ENCODE measurements around the gene ATXN1. TPM values are rescaled to one million over a fixed set of nuclear protein-coding genes. Genes with fewer than 3 reads are reported as not detected.
"Not testable (repeated sequence)": the region's sequence is repeated elsewhere in the genome, so short reads cannot be mapped to it uniquely, and the experiment has no call there.

Gene ATXN1
- total and polyA plus RNA-seq, 7 experiments from 2014 or later, result 1.5 to 82.7 (median 42.4) TPM

GRCh38 chr6:16711546-16712254 lies 49.6 kb downstream of the ATXN1 start:
- H3K27ac Mint-ChIP-seq, result peak overlapping the region in 5 of 9 donors; percentile 8 to 83 (median 52)
- peak; percentile 44 for ATAC-seq

GRCh38 chr6:16706911-16707783 lies 54.1 kb downstream of the ATXN1 start:
- no peak overlapping the region for H3K4me3 ChIP-seq (ENCODE audit: low read length)

More at GRCh38 chr6:16711546-16712254, 49.6 kb downstream of the ATXN1 start:
- peak overlapping the region in 9 of 10 donors; percentile 13 to 79 (median 54) for H3K4me3 Mint-ChIP-seq
- H3K27ac ChIP-seq (ENCODE audit: low read depth, low read length), result no peak overlapping the region
- no peaks in the 10 kb centered on the region for H3K9me3 ChIP-seq (ENCODE audit: control insufficient read depth in 2 of 3, low read length in 3 of 3)
- POLR2A ChIA-PET, result no interaction called here
- CTCF ChIA-PET, result no interaction called here
- peaks cover 0 to 29% of the 10 kb centered on the region in 2 donors for H3K4me1 ChIP-seq (ENCODE audit: control insufficient read depth in 2 of 2, insufficient read depth in 2 of 2, low read length in 2 of 2)
- H3K27me3 Mint-ChIP-seq, result no peaks in the 10 kb centered on the region
- no peaks in the 10 kb centered on the region for H3K27me3 ChIP-seq (ENCODE audit: control insufficient read depth in 2 of 2, insufficient read depth in 2 of 2, low read length in 2 of 2)
- no peak for DNase-seq
- peaks cover 0 to 17% (median 0%) of the 10 kb centered on the region in 5 donors for H3K36me3 Mint-ChIP-seq
- H3K36me3 ChIP-seq (ENCODE audit: control insufficient read depth in 2 of 3, insufficient read depth in 3 of 3, low read length in 3 of 3), result no peaks in the 10 kb centered on the region
- H3K4me1 Mint-ChIP-seq, result peaks cover 21 to 55% (median 35%) of the 10 kb centered on the region in 7 donors
- peaks cover 0 to 5% (median 0%) of the 10 kb centered on the region in 11 donors for H3K9me3 Mint-ChIP-seq
- H3K4me3 ChIP-seq (ENCODE audit: low read length), result no peak overlapping the region
- intact Hi-C loops (cut with micrococcal nuclease), result loop anchor here (1.0 to 10.0 kb wide), 4 partner anchors 13 to 229 kb away; partner anchors contain the start of gene ATXN1 (in 1 of the 2)

DNA sequence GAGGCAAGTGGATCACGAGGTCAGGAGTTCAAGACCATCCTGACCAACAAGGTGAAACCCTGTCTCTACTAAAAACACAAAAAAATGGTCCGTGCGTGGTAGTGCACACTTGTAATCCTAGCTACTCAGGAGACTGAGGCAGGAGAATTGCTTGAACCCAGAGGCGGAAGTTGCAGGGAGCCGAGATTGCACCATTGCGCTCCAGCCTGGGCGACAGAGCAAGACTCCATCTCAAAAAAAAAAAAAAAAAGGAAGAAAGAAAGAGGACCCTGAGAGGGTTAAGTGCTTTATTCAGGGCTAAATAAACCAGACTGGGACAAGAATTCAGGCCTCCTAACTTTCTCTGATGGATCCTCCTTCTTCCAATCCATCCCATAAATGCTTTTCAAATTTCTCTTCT lies 54.8 kb downstream of the ATXN1 start:
- H3K27ac ChIP-seq (ENCODE audit: low read depth, low read length); H3K4me3 ChIP-seq (ENCODE audit: low read length); CTCF ChIA-PET; H3K27me3 ChIP-seq (ENCODE audit: control insufficient read depth in 2 of 2, insufficient read depth in 2 of 2, low read length in 2 of 2); POLR2A ChIA-PET; DNase-seq; H3K9me3 ChIP-seq (ENCODE audit: control insufficient read depth in 2 of 3, low read length in 3 of 3); H3K27ac Mint-ChIP-seq; ATAC-seq; intact Hi-C loops (cut with micrococcal nuclease); H3K9me3 Mint-ChIP-seq; H3K27me3 Mint-ChIP-seq; H3K36me3 ChIP-seq (ENCODE audit: control insufficient read depth in 2 of 3, insufficient read depth in 3 of 3, low read length in 3 of 3): not testable (repeated sequence)
- peaks cover 0 to 18% (median 16%) of the 10 kb centered on the region in 5 donors for H3K36me3 Mint-ChIP-seq
- H3K4me3 Mint-ChIP-seq, result peak overlapping the region in 2 of 10 donors; percentile 23 to 32
- peaks cover 32 to 50% (median 37%) of the 10 kb centered on the region in 7 donors for H3K4me1 Mint-ChIP-seq
- H3K4me1 ChIP-seq (ENCODE audit: control insufficient read depth in 2 of 2, insufficient read depth in 2 of 2, low read length in 2 of 2), result peaks cover 10 to 41% of the 10 kb centered on the region in 2 donors

More at GRCh38 chr6:16706911-16707783, 54.1 kb downstream of the ATXN1 start:
- Mint-ChIP-seq H3K27me3 (no peaks in the 10 kb centered on the region), H3K9me3 (peaks cover 0 to 1% (median 0%) of the 10 kb centered on the region in 11 donors), H3K36me3 (peaks cover 0 to 18% (median 13%) of the 10 kb centered on the region in 5 donors), H3K4me3 (peak overlapping the region in 1 of 10 donors; percentile 58), H3K27ac (peak overlapping the region in 1 of 9 donors; percentile 58), H3K4me1 (peaks cover 37 to 54% (median 42%) of the 10 kb centered on the region in 7 donors)
- no peak for DNase-seq
- peak; percentile 44 for ATAC-seq
- Histone ChIP-seq H3K36me3 (ENCODE audit: control insufficient read depth in 2 of 3, insufficient read depth in 3 of 3, low read length in 3 of 3) (no peaks in the 10 kb centered on the region), H3K27ac (ENCODE audit: low read depth, low read length) (no peak overlapping the region), H3K27me3 (ENCODE audit: control insufficient read depth in 2 of 2, insufficient read depth in 2 of 2, low read length in 2 of 2) (no peaks in the 10 kb centered on the region), H3K4me1 (ENCODE audit: control insufficient read depth in 2 of 2, insufficient read depth in 2 of 2, low read length in 2 of 2) (peaks cover 10 to 41% of the 10 kb centered on the region in 2 donors), H3K9me3 (ENCODE audit: control insufficient read depth in 2 of 3, low read length in 3 of 3) (no peaks in the 10 kb centered on the region)
- ChIA-PET CTCF (no interaction called here), POLR2A (no interaction called here)
- intact Hi-C loops (cut with micrococcal nuclease), result no loop called here

GRCh38 chr6:16706029-16706428 lies 55.2 kb downstream of the ATXN1 start:
- no peak overlapping the region for H3K4me3 ChIP-seq (ENCODE audit: low read length)
- CTCF ChIA-PET, result no interaction called here
- H3K9me3 ChIP-seq (ENCODE audit: control insufficient read depth in 2 of 3, low read length in 3 of 3), result no peaks in the 10 kb centered on the region
- H3K27ac Mint-ChIP-seq, result peak overlapping the region in 3 of 9 donors; percentile 2 to 54 (median 16)
- H3K27ac ChIP-seq (ENCODE audit: low read depth, low read length), result no peak overlapping the region
- POLR2A ChIA-PET, result no interaction called here
- H3K4me1 ChIP-seq (ENCODE audit: control insufficient read depth in 2 of 2, insufficient read depth in 2 of 2, low read length in 2 of 2), result peaks cover 10 to 42% of the 10 kb centered on the region in 2 donors
- H3K27me3 ChIP-seq (ENCODE audit: control insufficient read depth in 2 of 2, insufficient read depth in 2 of 2, low read length in 2 of 2), result no peaks in the 10 kb centered on the region
- peaks cover 0 to 18% (median 16%) of the 10 kb centered on the region in 5 donors for H3K36me3 Mint-ChIP-seq
- no peaks in the 10 kb centered on the region for H3K27me3 Mint-ChIP-seq
- peaks cover 0 to 1% (median 0%) of the 10 kb centered on the region in 11 donors for H3K9me3 Mint-ChIP-seq
- H3K4me1 Mint-ChIP-seq, result peaks cover 35 to 52% (median 42%) of the 10 kb centered on the region in 7 donors
- no peaks in the 10 kb centered on the region for H3K36me3 ChIP-seq (ENCODE audit: control insufficient read depth in 2 of 3, insufficient read depth in 3 of 3, low read length in 3 of 3)
- ATAC-seq, result no peak
- intact Hi-C loops (cut with micrococcal nuclease), result no loop called here
- no peak for DNase-seq
- peak overlapping the region in 3 of 10 donors; percentile 11 to 32 (median 23) for H3K4me3 Mint-ChIP-seq

GRCh38 chr6:16705081-16705993 lies 55.9 kb downstream of the ATXN1 start:
- Histone ChIP-seq H3K9me3 (ENCODE audit: control insufficient read depth in 2 of 3, low read length in 3 of 3) (no peaks in the 10 kb centered on the region), H3K27ac (ENCODE audit: low read depth, low read length) (no peak overlapping the region), H3K36me3 (ENCODE audit: control insufficient read depth in 2 of 3, insufficient read depth in 3 of 3, low read length in 3 of 3) (no peaks in the 10 kb centered on the region), H3K4me1 (ENCODE audit: control insufficient read depth in 2 of 2, insufficient read depth in 2 of 2, low read length in 2 of 2) (peaks cover 10 to 42% of the 10 kb centered on the region in 2 donors), H3K4me3 (ENCODE audit: low read length) (no peak overlapping the region), H3K27me3 (ENCODE audit: control insufficient read depth in 2 of 2, insufficient read depth in 2 of 2, low read length in 2 of 2) (no peaks in the 10 kb centered on the region)
- Mint-ChIP-seq H3K4me3 (peak overlapping the region in 5 of 10 donors; percentile 4 to 69 (median 44)), H3K27me3 (no peaks in the 10 kb centered on the region), H3K9me3 (peaks cover 0 to 1% (median 0%) of the 10 kb centered on the region in 11 donors), H3K27ac (peak overlapping the region in 3 of 9 donors; percentile 2 to 81 (median 54)), H3K36me3 (peaks cover 0 to 18% (median 16%) of the 10 kb centered on the region in 5 donors), H3K4me1 (peaks cover 39 to 55% (median 49%) of the 10 kb centered on the region in 7 donors)
- POLR2A ChIA-PET, result no interaction called here
- intact Hi-C loops (cut with micrococcal nuclease), result no loop called here
- DNase-seq, result no peak
- no peak for ATAC-seq
- CTCF ChIA-PET, result no interaction called here
